Neural progenitor cell (in vitro differentiated cells): ENCODE data around the gene EZH2.

Experiments used
- CTCF ChIP-seq: fragments of 200-600 bp; sonication (generic); IDR thresholded peaks from 2 replicates; pipeline ENCODE4 v1.5.1; 2017; ENCODE audit warnings: antibody characterized with exemption, mild to moderate bottlenecking
- EZH2 ChIP-seq: fragments of 200-600 bp; sonication (generic); IDR thresholded peaks from 2 replicates; pipeline ENCODE4 v1.6.1; 2017; ENCODE audit warnings: antibody characterized with exemption, mild to moderate bottlenecking, moderate library complexity
- EZH2phosphoT487 ChIP-seq: fragments of 200-600 bp; sonication (generic); IDR thresholded peaks from 2 replicates; pipeline ENCODE4 v1.6.1; 2017; ENCODE audit warnings: antibody characterized with exemption

DNA sequence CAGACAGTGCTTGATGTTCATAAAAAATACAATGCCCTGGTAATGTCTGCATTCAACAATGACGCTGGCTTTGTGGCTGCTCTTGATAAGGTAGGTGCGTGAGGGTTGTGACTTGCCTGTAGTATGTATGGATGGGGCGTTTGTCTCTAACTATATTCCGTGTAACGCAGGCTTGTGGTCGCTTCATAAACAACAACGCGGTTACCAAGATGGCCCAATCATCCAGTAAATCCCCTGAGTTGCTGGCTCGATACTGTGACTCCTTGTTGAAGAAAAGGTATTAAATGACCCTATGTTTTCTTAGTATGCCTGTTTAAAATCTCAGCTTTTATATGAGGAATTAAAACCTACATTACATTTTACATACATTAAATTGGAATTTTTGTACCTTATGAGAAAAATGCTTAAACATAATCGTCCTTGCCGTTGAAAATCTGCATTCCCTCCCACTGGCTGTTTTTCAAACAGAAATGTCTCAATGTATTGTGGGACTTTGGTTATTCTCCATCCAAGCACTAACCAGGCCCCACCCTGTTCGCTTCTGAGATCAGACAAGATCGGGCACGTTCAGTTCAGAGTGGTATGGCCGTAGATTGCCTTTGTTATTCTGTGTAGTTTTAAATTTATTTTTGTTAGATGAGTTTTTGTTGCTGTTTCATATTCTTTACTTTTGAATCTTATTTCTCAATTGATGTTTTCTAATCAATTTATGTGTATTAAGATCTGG is 100.1 kb downstream of the EZH2 start:
- TF ChIP-seq CTCF (no peak), EZH2 (no peak), EZH2phosphoT487 (no peak)
